SKM-1 treated with dmso at 0.1 percent for 144 hours (cell line): ENCODE results near the gene NRCAM.

ENCODE experiments used
- DNase-seq: peaks from one replicate; lab custom pipeline; 2025; ENCODE audit not compliant: unreplicated experiment; lab: John Stamatoyannopoulos, UW

The NRCAM gene

GRCh38 chr7:108459922-108460551, 3.8 kb upstream of the NRCAM start:
- peak; percentile 14 for DNase-seq

DNA sequence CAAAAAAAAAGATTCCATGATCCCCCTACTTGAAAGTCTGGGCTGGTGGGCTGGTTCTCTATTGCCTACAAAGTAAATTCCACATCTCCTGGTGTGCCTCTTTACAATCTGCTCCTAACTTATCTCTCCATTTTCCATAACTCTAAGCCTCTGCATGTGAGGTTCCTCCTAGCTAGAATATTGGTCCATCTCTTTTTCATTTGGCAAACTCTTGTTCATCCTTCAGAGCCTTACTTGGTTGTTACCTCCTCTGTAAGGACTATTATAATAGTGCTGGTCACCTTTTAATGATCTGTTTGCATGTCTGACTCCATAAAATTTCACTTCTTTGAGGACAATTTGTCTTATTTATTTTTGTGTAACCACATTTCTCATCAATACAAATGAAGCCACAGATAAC, 1.6 kb upstream of the NRCAM start:
- no peak for DNase-seq

DNA sequence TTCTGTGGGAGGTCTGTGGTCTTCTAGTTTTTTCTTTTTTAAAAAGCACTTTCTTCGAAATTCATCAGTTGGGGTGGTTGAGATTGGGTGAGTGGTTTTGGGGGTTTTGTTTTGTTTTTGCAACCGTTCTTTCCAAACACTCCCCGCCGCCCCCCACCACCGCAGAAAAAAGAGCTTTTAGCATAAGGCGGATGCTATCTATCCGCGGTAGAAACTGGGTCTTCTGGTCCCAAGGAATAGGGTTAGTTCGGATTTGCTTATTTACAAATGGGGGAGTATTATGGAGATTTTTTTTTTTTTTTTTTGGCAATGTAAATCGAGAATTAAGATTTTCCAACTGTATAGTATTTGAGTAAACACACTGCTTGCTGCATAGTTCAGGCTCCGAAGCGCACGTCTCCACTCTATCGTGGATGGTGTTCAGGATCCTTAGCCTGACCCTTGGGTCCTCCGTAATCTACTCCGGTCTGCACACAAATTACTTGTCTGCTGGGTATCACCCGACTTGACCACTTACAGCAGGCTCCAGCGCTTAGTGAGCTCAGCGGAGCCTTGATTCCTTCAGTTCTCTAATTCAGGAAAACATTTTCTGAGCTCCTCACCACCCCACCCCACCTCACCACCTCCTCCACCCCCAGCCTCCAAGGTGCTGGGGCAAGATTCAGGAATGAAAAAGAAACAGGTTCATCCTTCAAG, 757 bp upstream of the NRCAM start:
- no peak for DNase-seq

- DNase-seq, result no peak
Measured at GRCh38 chr7:108455551-108455997, 662 bp downstream of the NRCAM start.

DNA sequence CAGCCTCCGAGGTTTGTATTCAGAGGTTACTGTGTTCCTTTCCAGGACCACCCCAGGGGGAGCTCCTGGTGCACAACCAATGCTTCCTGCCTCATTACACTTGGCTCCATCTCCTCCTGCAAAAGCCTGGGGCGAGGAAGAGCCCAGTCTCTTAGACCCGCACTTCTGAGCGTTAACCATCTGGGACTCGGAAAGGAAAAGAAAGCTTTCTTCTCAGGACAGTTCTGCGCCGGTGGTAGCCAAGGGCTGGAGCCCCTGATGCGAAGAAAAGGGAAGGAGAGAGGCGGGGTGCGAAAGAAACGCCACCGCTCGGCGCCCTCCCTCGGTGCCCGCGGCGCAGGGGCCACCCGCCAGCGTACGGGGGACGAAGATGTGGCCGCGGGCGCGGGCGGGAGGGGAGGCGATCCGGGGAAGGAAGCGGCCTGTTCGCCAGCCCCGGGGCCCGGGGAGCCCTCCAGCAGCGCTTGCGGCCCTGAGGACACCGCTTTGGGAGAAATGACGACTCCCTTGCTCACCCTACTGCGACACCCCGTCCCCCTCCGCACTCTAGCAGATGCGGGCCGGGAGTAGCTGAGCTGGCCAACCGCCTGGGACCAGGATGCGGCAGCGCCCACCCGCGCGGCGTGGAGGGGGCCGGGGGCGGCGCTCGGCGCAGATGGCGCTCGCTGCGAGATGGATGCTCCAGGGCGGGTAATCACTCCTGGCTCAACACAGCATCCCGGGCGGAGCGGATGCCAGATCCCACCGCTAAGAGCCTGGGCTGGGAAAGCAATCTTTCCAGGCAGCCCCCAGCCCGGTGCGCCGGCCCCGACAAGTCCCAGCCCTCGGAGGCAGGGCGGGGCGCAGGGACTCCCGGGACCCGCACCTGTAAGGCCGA, 1.3 kb downstream of the NRCAM start:
- DNase-seq, result no peak

GRCh38 chr7:108454317-108454673, 1.9 kb downstream of the NRCAM start:
- no peak for DNase-seq

DNA sequence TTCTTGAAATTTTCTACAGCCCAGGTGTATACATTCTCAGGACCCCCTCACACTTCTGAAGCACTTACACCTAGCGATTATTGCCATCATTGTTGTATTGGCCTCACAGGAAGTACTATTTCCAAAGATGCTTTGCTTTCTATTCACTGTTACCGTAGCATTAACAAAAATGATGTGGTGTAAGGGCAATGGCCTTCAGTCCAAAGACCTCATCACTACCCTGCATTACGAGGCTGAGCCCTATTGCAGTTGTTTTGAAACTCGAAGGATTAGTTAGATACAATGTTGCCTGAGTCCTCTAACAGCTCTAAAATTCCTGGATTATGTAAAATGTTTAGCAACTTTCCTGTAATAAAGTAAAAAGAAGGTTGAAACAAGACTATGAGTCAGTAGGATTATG, 2.9 kb downstream of the NRCAM start:
- no peak for DNase-seq

GRCh38 chr7:108452707-108453106, 3.5 kb downstream of the NRCAM start:
- peak; percentile 28 for DNase-seq

- no peak for DNase-seq
Measured at GRCh38 chr7:108451296-108451848, 4.9 kb downstream of the NRCAM start.

DNA sequence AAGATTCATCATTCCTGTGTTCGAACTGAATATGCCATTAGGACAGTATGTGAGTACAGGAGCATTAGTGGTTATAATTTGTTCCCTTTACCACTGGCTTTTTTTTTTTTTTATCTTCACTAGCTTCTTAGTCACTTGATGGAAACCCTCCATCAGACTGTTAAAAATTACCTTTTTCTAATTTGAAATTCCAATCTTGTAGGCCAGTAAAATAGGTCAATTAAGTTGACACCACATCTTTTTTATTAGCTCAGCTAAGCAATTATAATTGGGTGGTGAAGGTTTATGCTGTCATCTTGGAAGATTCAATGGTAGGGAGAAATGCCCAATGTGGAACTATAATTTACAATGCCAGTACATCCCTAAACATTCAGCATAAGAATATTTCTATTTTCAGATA, 6.1 kb downstream of the NRCAM start:
- DNase-seq, result no peak

DNA sequence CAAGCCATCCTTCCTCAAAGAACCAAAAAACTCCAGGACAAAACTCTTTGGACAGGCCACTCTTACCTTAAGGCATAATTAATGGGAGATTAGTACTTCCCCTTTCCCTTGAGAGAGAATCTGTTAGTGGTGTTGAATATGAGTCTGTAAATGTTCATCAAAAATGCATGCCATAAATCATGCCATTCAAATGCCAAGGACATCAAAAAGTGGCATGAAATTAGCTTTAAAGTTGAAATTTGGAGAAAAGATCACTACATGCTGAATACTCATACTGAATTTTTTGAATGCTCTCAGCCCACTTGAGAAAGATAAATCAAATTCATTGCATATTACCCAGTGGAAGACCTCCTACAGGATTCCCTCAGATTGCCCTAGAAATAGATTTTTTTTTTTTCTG, 6.7 kb downstream of the NRCAM start:
- DNase-seq, result no peak

DNA sequence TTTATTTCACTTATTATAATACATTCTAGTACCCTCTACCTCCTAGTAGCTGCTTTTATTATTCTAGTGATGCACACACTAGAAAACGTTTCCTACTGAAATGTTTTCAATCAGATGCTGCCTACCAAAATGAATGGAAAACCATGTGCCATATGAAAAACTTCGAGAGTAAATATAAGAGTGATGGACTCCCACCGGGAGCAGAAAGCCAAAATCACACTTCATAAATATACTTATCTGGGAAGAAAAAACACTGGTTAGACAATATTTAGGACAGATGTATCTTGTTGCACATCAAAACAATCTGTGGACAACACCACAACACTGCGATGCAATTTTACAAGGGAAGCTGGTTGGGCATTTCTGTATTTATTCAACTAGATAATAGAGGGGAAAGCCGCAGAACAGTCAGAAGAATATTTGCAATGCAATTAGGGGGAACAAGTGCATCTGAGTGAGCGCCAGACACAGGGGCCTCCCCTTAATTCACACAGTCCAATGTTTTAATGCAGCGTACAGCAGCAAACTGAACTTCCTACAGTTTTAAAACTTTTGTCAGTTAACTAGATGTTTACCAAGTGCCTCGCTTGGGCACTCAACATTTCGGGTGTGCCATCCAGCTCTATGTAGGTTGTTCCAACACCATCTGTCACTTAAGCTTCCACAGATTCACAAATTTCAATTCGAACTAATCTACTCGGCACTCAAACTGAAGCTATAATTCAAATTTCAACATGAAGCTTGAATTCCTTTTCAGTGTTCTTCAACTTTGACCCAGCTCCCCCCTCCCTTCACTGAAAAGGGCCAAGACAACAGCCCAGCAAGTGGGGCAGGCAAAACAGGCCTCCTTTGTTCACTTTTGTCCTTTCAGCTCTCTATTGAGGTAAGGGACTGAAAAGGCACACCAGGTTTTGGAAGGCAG, 7.4 kb downstream of the NRCAM start:
- DNase-seq, result no peak

GRCh38 chr7:108442039-108442568, 14.1 kb downstream of the NRCAM start:
- no peak for DNase-seq

DNA sequence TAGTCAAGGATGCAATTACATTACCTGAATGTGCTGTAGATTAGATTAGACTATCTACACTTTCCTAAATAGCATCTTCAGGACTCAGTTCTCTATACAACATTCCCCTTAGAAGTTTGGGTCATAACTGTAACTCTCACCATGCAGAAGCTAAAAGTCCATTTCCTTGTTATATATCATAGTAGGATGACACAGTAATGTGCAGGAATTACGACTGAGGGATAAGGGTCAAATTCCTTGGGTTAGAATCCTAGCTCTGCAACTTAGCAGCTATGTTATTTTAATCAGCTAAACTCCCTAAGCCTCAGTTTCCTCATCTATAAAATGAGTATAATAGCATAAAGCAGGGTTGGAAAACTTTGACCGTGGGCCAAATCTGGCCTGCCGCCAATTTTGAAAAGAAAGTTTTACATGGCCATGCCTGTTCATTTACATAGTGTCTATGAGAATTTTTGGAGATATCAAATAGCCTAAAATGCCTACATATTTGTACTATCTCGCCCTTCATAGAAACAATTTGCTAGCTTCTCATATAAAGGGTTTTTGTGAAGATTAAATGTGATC, 14.8 kb downstream of the NRCAM start:
- no peak for DNase-seq

DNA sequence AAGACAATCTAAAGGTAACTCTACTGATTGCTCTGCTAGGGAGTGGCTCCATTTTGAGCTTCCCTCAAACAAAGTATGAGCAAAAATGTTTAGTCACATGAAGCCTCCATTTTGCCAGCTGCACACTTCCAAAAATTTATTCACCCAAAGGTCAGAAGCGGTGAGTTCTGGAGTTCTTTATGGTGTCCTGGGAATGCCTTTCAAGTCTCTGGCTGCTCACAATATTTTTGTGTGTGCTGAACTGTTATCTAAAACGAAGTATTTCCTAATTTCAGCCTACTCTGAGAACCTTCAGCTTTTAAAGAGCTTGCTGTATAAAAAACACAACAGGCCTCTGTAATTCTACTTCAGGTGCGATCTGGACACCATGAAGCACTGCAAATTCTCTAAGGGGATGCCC, 15.6 kb downstream of the NRCAM start:
- DNase-seq, result no peak

- DNase-seq, result no peak
Measured at GRCh38 chr7:108436906-108437305, 19.3 kb downstream of the NRCAM start.

- DNase-seq, result no peak
Measured at GRCh38 chr7:108434010-108434409, 22.2 kb downstream of the NRCAM start.

GRCh38 chr7:108431099-108431498, 25.1 kb downstream of the NRCAM start:
- no peak for DNase-seq

- DNase-seq, result no peak
Measured at GRCh38 chr7:108430664-108431063, 25.6 kb downstream of the NRCAM start.

DNA sequence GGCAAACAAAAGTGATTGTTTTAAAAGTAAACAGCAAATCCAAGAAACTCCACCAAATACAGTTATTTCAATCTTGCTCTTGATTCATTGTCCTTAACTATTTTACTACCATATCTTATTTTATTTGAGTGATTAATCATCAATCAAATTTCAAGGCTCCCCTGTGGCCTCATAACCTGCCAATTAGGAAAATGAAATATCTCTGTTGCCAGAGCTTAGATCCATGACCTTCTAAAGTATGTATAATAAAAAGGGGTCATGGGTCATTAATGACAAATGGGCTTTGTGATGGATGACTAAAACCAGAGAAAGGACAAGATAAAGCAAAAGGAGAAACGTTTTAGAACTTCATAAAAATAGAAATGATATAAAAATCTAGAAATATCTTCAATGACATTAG, 28.5 kb downstream of the NRCAM start:
- DNase-seq, result no peak
